SK-N-SH (cell line): ENCODE measurements around the gene METTL23. TPM values are rescaled to one million over a fixed set of nuclear protein-coding genes. Genes with fewer than 3 reads are reported as not detected.

ENCODE experiments used
- CTCF ChIA-PET: fragments of 300-600, 350-600 bp; formaldehyde crosslinking; extraction: SDS; loops from one replicate; lab custom pipeline; 2021; lab: Yijun Ruan, JAX
- POLR2A ChIA-PET: fragments of 350-600 bp; sonication (Branson Sonifier 250); formaldehyde crosslinking; extraction: SDS; loops from one replicate; lab custom pipeline; 2020; ENCODE audit warnings: antibody characterized with exemption, inconsistent platforms; lab: Yijun Ruan, JAX
- DNase-seq: peaks from one replicate; pipeline ENCODE4 v3.0.0; 2012
- H2AFZ ChIP-seq: fragments of 200-600 bp; sonication (generic); 2 replicates; pipeline ENCODE4 v1.8.1; 2016; ENCODE audit warnings: antibody characterized with exemption, mild to moderate bottlenecking, low read depth
- H3F3A ChIP-seq: fragments of 200-600 bp; sonication (generic); replicated peaks from 2 replicates; pipeline ENCODE3; 2016; ENCODE audit warnings: antibody characterized with exemption, mild to moderate bottlenecking; ENCODE audit not compliant: insufficient read depth
- H3K27ac ChIP-seq, 2 experiments: fragments of 200-500 bp in 1 of 2; fragments of 200-600 bp in 1 of 2; sonication (Bioruptor generic) in 1 of 2; sonication (generic), shearing (Covaris generic) in 1 of 2; 2 replicates each; pipeline versions ENCODE4 v1.5.1 to v1.6.1; 2014 to 2016; ENCODE audit warnings: low read depth in 2 of 2, inconsistent platforms in 1 of 2, low read length in 1 of 2, mild to moderate bottlenecking in 1 of 2, mixed read lengths in 1 of 2
- H3K27me3 ChIP-seq: fragments of 200-600 bp; sonication (generic), shearing (Covaris generic); 2 replicates; pipeline ENCODE4 v1.6.1; 2016; ENCODE audit warnings: mixed run types; ENCODE audit not compliant: insufficient read depth
- H3K36me3 ChIP-seq, 2 experiments: fragments of 200-500 bp in 1 of 2; fragments of 200-600 bp in 1 of 2; sonication (Bioruptor generic) in 1 of 2; sonication (generic) in 1 of 2; replicated peaks in 1 of 2; 2 replicates each; pipeline versions ENCODE3 to v1.5.1; 2014 to 2016; ENCODE audit warnings: low read length in 1 of 2, mild to moderate bottlenecking in 1 of 2; ENCODE audit not compliant: insufficient read depth in 2 of 2, control insufficient read depth in 1 of 2
- H3K4me1 ChIP-seq, 2 experiments: fragments of 200-500 bp in 1 of 2; fragments of 200-600 bp in 1 of 2; sonication (Bioruptor generic) in 1 of 2; sonication (generic), shearing (Covaris generic) in 1 of 2; 2 replicates each; pipeline versions ENCODE4 v1.5.1 to v1.6.1; 2014 to 2016; ENCODE audit warnings: low read depth in 1 of 2, low read length in 1 of 2, mixed run types in 1 of 2; ENCODE audit not compliant: insufficient read depth in 2 of 2, control insufficient read depth in 1 of 2
- H3K4me2 ChIP-seq: fragments of 200-600 bp; sonication (generic), shearing (Covaris generic); 2 replicates; pipeline ENCODE4 v1.6.1; 2017; ENCODE audit warnings: mixed run types
- H3K4me3 ChIP-seq, 2 experiments: fragments of 200-500 bp in 1 of 2; fragments of 200-600 bp in 1 of 2; sonication (Bioruptor generic) in 1 of 2; sonication (generic), shearing (Covaris generic) in 1 of 2; 2 replicates each; pipeline versions ENCODE4 v1.5.1 to v1.8.1; 2014 to 2016; ENCODE audit warnings: low read depth in 2 of 2, inconsistent platforms in 1 of 2, low read length in 1 of 2, mild to moderate bottlenecking in 1 of 2, mixed read lengths in 1 of 2, moderate library complexity in 1 of 2
- H3K79me2 ChIP-seq: fragments of 200-600 bp; sonication (generic); 2 replicates; pipeline ENCODE4 v1.8.1; 2017; ENCODE audit warnings: mild to moderate bottlenecking; ENCODE audit not compliant: insufficient read depth
- H3K9ac ChIP-seq: fragments of 200-600 bp; sonication (generic); 2 replicates; pipeline ENCODE4 v1.6.1; 2017; ENCODE audit warnings: mixed run types
- H3K9me2 ChIP-seq: fragments of 200-600 bp; sonication (generic); 2 replicates; pipeline ENCODE4 v1.6.1; 2017; ENCODE audit warnings: mixed run types
- H3K9me3 ChIP-seq: fragments of 200-600 bp; sonication (generic); 2 replicates; pipeline ENCODE4 v1.6.1; 2017; ENCODE audit warnings: mixed run types, mild to moderate bottlenecking, moderate library complexity
- H4K20me1 ChIP-seq: fragments of 200-600 bp; sonication (generic); 2 replicates; pipeline ENCODE4 v1.6.1; 2017; ENCODE audit warnings: mild to moderate bottlenecking, mixed run types; ENCODE audit not compliant: insufficient read depth
- CHD2 ChIP-seq: fragments of 150-350 bp; IDR thresholded peaks from 2 replicates; pipeline ENCODE4 v1.6.1; 2018; ENCODE audit warnings: low read length; ENCODE audit not compliant: partially characterized antibody
- CTCF ChIP-seq: fragments of 200-600 bp; sonication (generic); IDR thresholded peaks from 2 replicates; pipeline ENCODE4 v1.6.1; 2017; ENCODE audit warnings: antibody characterized with exemption, mild to moderate bottlenecking, moderate library complexity
- EZH2phosphoT487 ChIP-seq: fragments of 200-600 bp; sonication (generic); IDR thresholded peaks from 2 replicates; pipeline ENCODE4 v1.6.1; 2017; ENCODE audit warnings: low read depth, mixed run types, mild to moderate bottlenecking, antibody characterized with exemption, moderate library complexity, borderline replicate concordance
- FOXJ3 ChIP-seq: sonication (generic); formaldehyde crosslinking; IDR thresholded peaks from 2 replicates; pipeline ENCODE4 v1.5.1; 2020; ENCODE audit warnings: mild to moderate bottlenecking, missing genetic modification reagents
- GATA2 ChIP-seq: sonication (generic); formaldehyde crosslinking; IDR thresholded peaks from 2 replicates; pipeline ENCODE4 v1.5.0; 2020; ENCODE audit warnings: mild to moderate bottlenecking, missing genetic modification reagents
- JUND ChIP-seq: IDR thresholded peaks from 2 replicates; pipeline ENCODE4 v1.4.0; 2012
- MAX ChIP-seq: IDR thresholded peaks from 2 replicates; pipeline ENCODE4 v1.4.0; 2012; ENCODE audit warnings: low read depth
- MEF2A ChIP-seq: IDR thresholded peaks from 2 replicates; pipeline ENCODE4 v1.4.0; 2012; ENCODE audit warnings: low read depth, borderline replicate concordance
- NFIC ChIP-seq: IDR thresholded peaks from 2 replicates; pipeline ENCODE4 v1.4.0; 2012; ENCODE audit warnings: borderline replicate concordance
- NRF1 ChIP-seq: IDR thresholded peaks from 2 replicates; pipeline ENCODE4 v1.6.1; 2012; ENCODE audit warnings: low read depth, mild to moderate bottlenecking, low read length
- PBX3 ChIP-seq: IDR thresholded peaks from 2 replicates; pipeline ENCODE4; 2012
- POLR2AphosphoS5 ChIP-seq: IDR thresholded peaks from 2 replicates; pipeline ENCODE4 v1.6.1; 2012; ENCODE audit warnings: low read depth, low read length
- RAD21 ChIP-seq: IDR thresholded peaks from 2 replicates; pipeline ENCODE4 v1.6.1; 2012; ENCODE audit warnings: mild to moderate bottlenecking, low read length
- RCOR1 ChIP-seq: fragments of 150-350 bp; IDR thresholded peaks from 2 replicates; pipeline ENCODE4 v1.6.1; 2017; ENCODE audit warnings: antibody characterized with exemption, low read length
- RFX5 ChIP-seq: IDR thresholded peaks from 2 replicates; pipeline ENCODE4 v1.6.1; 2012; ENCODE audit warnings: mild to moderate bottlenecking, improper control_type of control experiment, low read length
- SIN3A ChIP-seq: IDR thresholded peaks from 2 replicates; pipeline ENCODE4 v1.6.1; 2012; ENCODE audit warnings: low read depth, mild to moderate bottlenecking, low read length, moderate library complexity, borderline replicate concordance
- SMC3 ChIP-seq: IDR thresholded peaks from 2 replicates; pipeline ENCODE4 v1.6.1; 2012; ENCODE audit warnings: low read depth, low read length, improper control_type of control experiment
- TCF12 ChIP-seq: IDR thresholded peaks from 2 replicates; pipeline ENCODE4 v1.4.0; 2012
- TEAD4 ChIP-seq: IDR thresholded peaks from 2 replicates; pipeline ENCODE4 v1.4.0; 2012; ENCODE audit warnings: mild to moderate bottlenecking, borderline replicate concordance; ENCODE audit not compliant: insufficient read depth
- USF1 ChIP-seq: IDR thresholded peaks from 2 replicates; pipeline ENCODE4 v1.4.0; 2012; ENCODE audit warnings: low read depth, borderline replicate concordance
- YY1 ChIP-seq: IDR thresholded peaks from 2 replicates; pipeline ENCODE4 v1.4.0; 2012; ENCODE audit warnings: low read depth, mild to moderate bottlenecking
- WGBS: methylation state at CpG from one replicate; pipeline ENCODE4 v1.1.6; 2017; ENCODE audit warnings: low lambda C conversion rate; 5-methylcytosine and 5-hydroxymethylcytosine counted together
- polyA plus RNA-seq, 3 experiments: library from polyadenylated mRNA; depleted of rRNA; stranded (reverse); fragments of >200 nt; gene quantifications; 2 replicates each; pipeline ENCODE4 v1.2.3, GENCODE V29; 2012
- TF ChIP-seq, protein P1 (sequence below): fragments of 150-350 bp; IDR thresholded peaks from 2 replicates; pipeline ENCODE4 v1.6.1; 2017; ENCODE audit warnings: antibody characterized with exemption, low read length, low read depth, borderline replicate concordance
- TF ChIP-seq, protein P2 (sequence below): fragments of 150-350 bp; IDR thresholded peaks from 2 replicates; pipeline ENCODE4 v1.6.1; 2016; ENCODE audit warnings: mild to moderate bottlenecking, low read depth, low read length

METTL23 gene
- polyA plus RNA-seq, 1 of the 3 experiments (the other 2 are of a cell fraction) = 75.9 TPM

GRCh38 chr17:76710863-76711611, 15.6 kb upstream of the METTL23 start, which contains the start of gene MXRA7:
Gene MXRA7 (minus strand): TSS chr17:76710965. CDS start chr17:76710946, 19 bp downstream.
- Histone ChIP-seq H3K9ac (peak within 1 kb of the TSS; percentile 85), H3K36me3 (peaks cover 14 to 30% of the 10 kb centered on the region in 2 experiments), H3K79me2 (peaks cover 86% of the 10 kb centered on the region), H3K4me3 (peak within 1 kb of the TSS; percentile 72 to 89), H3K27me3 (no peaks in the 10 kb centered on the region), H4K20me1 (peaks cover 34% of the 10 kb centered on the region), H3K4me2 (peak within 1 kb of the TSS; percentile 96), H3K9me3 (no peaks in the 10 kb centered on the region), H3K27ac (peak within 1 kb of the TSS; percentile 88 to 95), H2AFZ (no peak within 1 kb of the TSS), H3F3A (peaks cover 35% of the 10 kb centered on the region), H3K9me2 (no peaks in the 10 kb centered on the region), H3K4me1 (peaks cover 25 to 33% of the 10 kb centered on the region in 2 experiments)
- WGBS = 13% methylated on average over 29 of the region's 56 CpGs
- CTCF ChIA-PET = interaction anchor here (0.7 to 14.3 kb wide), 16 partner anchors 9 to 356 kb away, joined by 3 to 255 read pairs (median 5); partner anchors contain the start of genes JMJD6 and METTL23
- POLR2A ChIA-PET = interaction anchor here (1.0 to 2.3 kb wide), 6 partner anchors 13 to 167 kb away, joined by 3 to 14 read pairs (median 6); partner anchors contain the start of gene SRSF2
- DNase-seq = peak; percentile 97
- TF ChIP-seq CHD2 = peak; percentile 37
- TF ChIP-seq FOXJ3 (CRISPR knock-in tag) = no peak
- TF ChIP-seq, protein P1, sequence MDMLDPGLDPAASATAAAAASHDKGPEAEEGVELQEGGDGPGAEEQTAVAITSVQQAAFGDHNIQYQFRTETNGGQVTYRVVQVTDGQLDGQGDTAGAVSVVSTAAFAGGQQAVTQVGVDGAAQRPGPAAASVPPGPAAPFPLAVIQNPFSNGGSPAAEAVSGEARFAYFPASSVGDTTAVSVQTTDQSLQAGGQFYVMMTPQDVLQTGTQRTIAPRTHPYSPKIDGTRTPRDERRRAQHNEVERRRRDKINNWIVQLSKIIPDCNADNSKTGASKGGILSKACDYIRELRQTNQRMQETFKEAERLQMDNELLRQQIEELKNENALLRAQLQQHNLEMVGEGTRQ = 0 out of 2 replicates have a peak, but pooled peaks have one; percentile 9
- TF ChIP-seq POLR2AphosphoS5 = 0 out of 2 replicates have a peak, but pooled peaks have one; percentile 13
- TF ChIP-seq CTCF = no peak
- TF ChIP-seq SMC3 = no peak
- TF ChIP-seq PBX3 = no peak
- TF ChIP-seq TEAD4 = no peak
- no peak for TF ChIP-seq MEF2A
- TF ChIP-seq TCF12 = no peak
- peak; percentile 50; the same call in 1 of the 2 replicates for TF ChIP-seq YY1
- TF ChIP-seq MAX = peak; percentile 58; the same call in 1 of the 2 replicates
- TF ChIP-seq EZH2phosphoT487 = no peak
- peak; percentile 34; the same call in 1 of the 2 replicates for TF ChIP-seq JUND
- no peak for TF ChIP-seq GATA2 (CRISPR knock-in tag)
- TF ChIP-seq USF1 = no peak
- TF ChIP-seq, protein P2, sequence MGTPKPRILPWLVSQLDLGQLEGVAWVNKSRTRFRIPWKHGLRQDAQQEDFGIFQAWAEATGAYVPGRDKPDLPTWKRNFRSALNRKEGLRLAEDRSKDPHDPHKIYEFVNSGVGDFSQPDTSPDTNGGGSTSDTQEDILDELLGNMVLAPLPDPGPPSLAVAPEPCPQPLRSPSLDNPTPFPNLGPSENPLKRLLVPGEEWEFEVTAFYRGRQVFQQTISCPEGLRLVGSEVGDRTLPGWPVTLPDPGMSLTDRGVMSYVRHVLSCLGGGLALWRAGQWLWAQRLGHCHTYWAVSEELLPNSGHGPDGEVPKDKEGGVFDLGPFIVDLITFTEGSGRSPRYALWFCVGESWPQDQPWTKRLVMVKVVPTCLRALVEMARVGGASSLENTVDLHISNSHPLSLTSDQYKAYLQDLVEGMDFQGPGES = no peak
- no peak for TF ChIP-seq RFX5
- no peak for TF ChIP-seq SIN3A
- TF ChIP-seq NFIC = no peak
- TF ChIP-seq RCOR1 = no peak
- TF ChIP-seq RAD21 = no peak
- TF ChIP-seq NRF1 = no peak
